ENCODE measurements around the gene NOTUM.

Gene NOTUM
- total RNA-seq = 0 to 0.46 (median 0) reads per million in 4 donors

DNA sequence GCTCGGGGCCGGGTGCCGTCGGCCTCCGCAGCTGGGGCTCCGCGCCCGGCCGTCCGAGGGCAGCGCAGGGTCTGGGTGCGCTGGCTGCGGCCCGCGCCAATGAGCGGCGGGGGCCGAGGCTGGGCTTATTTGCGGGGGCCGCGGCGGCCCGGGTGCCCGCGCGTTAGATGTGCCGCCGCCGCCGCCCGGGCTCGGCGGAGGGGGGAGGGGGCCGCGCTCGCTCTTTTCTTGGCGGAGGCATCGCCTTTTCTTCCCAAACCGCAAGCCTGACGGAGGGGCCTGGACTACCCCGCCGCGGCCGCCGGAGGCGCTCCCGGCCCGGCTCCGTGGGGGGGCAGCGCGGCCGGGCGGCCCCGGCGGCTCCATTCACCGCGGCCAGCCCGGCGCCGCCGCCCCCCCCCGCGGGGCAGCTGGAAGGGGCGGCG lies at the start of gene NOTUM:
Gene NOTUM (minus strand): TSS at position 101 of the 425 bp plus-strand sequence. CDS start 278 bp downstream, outside the sequence.
- DNase-seq = no peak

DNA sequence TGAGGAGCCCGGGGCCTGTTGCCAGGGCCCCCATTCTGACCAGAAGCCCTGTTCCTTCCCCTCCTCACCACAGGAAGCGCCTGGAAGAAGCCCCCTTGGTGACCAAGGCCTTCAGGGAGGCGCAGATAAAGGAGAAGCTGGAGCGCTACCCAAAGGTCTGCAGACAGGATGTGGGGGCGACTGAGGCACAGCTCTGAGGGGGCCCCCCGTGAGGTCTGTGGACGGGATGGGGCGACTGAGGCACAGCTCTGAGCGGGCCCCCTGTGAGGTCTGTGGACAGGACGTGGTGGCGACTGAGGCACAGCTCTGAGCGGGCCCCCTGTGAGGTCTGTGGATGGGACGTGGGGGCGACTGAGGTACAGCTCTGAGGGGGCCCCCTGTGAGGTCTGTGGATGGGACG lies 48.4 kb upstream of the NOTUM start:
- no peak for DNase-seq

DNA sequence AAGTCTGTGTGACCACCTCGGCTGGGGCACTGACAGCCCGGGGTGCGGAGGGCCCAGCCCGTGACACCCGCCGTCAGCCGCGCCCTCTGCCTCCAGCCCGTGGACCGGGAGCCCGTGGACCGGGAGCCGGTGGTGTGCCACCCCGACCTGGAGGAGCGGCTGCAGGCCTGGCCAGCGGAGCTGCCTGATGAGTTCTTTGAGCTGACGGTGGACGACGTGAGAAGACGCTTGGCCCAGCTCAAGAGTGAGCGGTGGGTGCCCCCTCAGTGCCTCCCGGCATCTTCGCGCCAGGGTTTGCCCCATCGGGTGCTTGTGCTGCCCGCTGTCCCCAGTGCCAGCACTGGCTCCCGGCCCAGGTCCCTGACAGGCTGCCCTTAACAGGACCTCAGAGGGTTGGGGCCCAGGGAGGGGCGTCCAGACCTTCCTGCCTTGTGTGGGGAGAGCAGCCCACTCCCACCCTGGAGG lies 48.0 kb upstream of the NOTUM start:
- no peak for DNase-seq

DNA sequence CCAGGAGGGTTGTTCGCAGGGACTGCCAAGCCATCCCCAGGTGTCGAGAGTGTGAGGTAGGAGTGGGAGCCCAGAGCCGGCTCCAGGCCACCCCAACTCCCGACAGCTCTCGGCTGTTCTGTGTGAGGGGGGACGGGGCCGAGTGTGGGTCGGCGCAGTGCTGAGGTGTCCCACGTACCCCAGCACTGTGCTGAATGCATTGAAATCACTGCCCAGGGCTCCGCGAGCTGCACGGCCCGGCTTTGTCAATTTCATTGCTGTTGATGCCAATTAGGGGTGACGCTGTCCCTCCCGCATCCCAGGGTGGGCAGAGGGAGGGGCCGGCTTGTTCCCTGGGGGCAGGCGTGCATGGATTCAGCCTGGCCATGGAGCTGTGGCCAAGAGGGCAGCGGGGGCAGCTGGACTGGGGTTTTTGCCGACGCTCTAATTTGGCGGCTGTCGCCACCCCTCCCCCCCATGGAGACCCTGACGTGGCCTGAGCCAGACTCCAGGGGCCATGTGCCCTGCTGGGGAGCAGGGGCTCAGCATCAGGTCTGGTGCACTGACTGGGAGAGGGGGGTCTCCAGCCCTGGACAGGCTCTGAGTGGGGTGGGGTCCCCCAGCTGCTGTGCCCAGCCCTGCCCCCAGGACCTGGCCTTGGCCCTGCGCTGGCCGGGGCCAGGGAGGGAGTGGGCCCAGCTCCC lies 47.4 kb upstream of the NOTUM start:
- DNase-seq = no peak

DNA sequence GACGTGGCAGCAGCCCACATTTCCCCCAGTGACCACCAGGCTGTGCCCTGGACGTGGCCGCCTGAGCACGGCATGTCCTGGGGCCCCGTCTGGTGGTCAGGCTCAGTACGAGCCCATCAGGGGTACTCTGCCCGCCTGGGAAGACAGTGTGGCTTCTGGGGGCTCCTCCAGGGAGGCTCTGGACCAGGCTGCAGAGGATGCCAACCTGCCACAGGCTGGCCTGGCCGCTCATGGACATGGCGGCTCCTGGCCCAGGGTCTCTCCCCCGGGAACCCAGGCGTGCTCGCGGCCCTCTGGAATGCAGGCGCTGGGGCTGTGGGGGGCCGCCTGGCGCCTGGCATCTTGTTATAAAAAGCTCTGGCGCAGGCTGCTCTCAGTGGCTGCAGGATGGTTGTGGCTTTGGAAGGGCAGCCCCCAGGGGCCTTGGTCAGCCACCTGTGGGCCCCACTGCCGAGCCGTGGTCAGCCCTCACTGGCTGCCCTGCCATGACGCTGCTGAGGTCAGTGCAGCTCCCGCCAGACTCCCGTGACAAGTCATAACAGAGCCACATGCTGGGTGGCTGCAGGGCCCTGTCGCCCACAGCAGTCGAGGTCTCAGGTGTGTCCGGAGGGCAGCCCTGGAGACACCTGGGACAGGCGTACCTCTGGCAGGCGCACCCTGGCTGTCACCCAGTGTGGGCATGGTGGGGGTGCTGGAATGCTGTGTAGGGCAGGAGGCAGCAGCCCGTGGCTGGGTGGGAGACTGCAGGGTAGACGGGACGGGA lies 46.7 kb upstream of the NOTUM start:
- no peak for DNase-seq

DNA sequence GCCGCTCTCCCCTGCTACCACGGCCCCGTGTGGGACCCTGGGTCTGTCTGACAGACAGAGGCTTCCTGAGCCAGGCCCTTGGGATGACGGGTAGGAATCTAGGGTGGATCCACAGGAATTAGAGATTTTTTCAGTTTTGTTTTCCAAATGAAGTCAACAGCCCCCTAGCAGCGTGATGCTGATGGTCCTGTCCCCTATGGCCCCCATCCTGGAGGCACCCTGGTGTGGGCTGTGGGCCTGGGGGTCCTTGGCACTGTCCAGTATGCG lies 46.2 kb upstream of the NOTUM start:
- no peak for DNase-seq

DNA sequence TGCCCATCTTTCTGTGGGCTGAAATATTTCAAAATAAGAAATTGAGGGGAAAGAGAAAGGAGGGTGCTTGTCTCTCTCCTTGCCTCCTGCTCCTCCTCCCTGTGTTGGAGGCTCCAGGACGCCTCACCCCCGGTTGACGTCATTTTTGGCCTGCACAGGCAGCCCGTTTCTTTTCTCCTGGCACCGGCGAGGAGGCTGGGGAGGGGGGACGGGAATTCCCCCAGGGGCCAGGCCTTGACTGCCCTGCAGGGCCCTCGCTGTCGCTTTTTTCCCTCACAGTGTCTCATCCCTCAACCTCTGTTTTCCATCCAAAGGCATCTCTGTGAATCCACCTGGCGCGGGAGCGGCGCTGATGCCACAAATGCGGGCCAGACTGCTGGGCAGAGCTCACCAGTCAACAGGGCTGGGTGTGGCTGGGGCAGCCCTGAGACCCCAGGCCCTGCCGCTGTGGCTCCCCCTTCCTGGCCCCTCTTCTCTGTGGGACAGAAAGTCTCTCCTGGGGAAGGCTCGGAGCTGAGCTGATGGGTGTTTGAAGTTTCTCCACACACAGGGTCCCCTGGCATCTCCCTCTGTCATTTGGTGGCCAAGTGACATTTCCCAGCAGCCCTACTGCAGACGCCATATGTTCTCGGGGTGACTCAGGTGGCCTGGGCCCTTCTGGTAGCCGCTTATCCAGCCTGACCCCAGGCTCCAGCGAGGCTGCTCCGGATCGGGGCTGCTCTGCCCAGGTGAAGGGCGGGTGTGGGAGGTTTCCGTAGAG lies 45.7 kb upstream of the NOTUM start:
- DNase-seq = no peak

DNA sequence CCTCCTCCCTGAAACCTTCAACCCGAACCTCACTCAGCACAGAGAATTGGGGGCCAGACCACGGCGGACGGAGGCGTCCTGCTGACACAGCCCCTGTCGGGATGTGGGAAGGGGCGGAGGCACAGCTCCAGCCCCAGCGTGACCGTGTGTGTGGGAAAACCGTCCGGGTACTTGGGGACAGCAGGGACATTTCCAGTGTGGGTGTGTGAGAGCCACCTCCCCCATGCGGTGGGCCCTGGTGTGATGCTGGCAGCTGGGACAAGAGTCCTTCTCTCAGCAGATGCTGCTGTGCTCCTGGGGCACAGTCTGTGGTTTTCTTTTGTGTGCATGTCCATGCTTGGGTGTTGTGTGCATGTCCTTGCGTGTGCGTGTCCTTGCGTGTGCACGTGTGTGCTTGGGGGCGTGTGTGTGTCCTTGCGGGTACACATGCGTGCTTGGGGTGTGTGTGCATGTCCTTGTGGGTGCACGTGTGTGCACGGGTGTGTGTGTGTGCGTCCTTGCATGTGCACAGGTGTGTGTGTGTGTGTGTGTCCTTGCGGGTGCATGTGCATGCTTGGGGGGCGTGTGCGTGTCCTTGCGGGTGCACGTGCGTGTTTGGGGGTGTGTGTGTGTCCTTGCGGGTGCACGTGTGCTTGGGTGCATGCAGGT lies 44.8 kb upstream of the NOTUM start:
- no peak for DNase-seq

DNA sequence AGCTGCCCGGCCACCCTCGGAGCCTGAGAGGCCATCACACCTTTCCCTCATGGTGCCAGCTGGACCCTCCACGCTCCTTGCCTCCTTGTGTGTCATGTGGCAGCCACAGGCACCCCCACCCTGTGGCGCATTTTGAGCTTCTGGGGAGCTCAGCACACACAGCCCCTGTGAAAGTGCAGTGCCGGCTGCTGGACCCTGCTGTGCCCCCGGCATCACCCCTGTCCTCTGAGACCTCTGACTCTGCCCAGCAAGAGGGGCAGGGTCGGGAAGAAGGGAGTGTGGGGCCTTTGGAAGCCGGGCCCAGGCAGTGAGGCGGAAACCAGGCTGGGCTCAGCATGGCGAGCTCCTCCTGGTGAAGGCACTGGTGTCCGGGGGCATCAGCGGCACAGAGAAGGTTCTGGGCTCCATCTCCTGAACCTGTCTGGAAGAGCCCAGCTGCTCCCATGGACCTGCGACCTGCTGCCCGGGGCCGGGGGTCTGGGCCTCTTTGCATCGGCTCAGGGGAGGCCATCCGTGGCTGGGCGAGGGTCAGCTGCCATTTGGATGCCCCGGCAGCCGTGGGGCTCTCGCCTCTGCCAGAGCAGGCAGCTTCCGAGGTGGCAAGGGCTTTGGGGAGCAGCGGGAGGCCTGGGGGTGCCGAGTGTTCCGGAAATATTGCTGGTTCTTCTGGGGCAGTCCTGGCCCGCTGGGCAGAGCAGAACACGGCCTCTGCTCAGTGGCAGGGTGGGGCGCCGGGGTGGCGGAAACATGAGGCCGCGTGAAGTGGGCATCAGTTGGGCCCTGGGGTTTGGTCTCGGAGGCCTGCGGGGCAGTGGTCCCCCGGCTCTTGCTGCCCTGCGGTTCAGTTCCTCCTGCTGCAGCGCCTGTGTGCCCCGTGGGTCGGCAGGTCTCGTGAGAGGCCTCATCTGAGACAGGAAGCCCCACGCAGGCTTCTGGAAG lies 43.8 kb upstream of the NOTUM start:
- DNase-seq = no peak

DNA sequence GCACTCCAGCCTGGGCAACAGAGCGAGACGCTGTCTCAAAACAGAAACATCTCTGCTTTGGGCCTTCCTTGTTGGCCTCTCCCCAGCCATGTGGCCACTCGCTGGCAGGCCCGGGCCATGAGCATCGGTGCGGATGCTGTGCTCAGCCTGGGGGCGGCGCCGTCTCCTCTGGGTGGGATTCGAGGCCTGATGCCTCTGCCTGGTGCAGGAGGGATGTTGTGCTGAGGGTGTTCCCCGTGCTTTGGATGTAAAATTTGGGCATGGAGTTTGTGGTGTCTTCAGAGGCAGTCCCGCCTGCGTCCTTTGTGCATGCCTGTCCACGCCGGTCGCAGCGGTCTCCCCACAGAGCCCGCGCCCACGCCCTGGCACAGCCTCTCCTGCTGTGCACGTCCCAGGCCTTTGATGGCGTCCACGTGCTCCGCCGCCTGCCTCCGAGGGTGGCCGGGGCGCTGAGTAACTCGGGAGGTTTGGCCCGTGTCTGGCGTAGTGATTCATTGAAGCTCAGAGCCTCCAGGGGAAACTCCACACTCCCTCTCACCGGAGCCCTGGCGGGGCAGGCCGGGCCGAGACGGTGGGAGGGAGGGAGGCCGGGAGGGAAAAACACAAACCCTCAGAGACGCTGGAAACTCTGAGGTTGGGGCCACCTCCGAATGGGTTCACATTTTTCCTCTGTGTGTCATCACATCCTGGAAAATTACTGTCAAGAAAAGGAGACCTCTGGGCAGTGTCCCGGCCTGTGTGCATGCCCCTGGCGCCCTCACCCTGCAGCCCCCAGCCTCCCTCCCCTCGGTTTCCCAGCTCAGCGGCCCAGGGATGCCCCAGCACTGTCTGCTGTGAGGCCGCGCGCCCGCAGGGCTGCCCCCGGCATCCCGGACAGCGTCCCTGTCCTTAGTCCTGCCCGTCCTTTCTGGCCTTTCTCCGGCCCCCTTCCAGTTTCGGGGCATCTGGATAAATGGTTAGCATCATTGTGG lies 42.7 kb upstream of the NOTUM start:
- DNase-seq = no peak

DNA sequence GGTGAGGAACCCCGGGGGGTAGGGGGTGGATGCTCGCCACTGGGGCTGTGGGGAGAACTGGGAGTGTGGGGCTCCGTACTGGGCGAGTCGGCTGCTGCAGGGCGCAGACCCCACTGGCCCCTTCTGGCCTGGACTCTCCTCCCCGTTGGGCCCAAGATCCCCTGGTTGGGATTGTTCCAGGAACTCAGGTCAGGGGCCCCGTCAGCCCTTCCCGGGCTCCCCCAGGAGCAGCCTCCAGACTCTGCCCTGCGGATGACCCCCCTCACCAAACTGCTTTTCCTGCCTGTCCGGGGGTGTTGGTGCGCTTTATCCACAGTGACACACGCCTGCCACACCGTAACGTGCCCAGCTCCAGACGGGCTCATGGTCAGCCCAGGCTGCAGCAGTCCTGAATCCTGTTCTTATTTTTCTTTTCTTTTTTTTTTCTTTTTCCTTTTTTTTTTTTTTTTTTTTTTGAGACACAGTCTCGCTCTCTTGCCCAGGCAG lies 40.6 kb upstream of the NOTUM start:
- DNase-seq = no peak

DNA sequence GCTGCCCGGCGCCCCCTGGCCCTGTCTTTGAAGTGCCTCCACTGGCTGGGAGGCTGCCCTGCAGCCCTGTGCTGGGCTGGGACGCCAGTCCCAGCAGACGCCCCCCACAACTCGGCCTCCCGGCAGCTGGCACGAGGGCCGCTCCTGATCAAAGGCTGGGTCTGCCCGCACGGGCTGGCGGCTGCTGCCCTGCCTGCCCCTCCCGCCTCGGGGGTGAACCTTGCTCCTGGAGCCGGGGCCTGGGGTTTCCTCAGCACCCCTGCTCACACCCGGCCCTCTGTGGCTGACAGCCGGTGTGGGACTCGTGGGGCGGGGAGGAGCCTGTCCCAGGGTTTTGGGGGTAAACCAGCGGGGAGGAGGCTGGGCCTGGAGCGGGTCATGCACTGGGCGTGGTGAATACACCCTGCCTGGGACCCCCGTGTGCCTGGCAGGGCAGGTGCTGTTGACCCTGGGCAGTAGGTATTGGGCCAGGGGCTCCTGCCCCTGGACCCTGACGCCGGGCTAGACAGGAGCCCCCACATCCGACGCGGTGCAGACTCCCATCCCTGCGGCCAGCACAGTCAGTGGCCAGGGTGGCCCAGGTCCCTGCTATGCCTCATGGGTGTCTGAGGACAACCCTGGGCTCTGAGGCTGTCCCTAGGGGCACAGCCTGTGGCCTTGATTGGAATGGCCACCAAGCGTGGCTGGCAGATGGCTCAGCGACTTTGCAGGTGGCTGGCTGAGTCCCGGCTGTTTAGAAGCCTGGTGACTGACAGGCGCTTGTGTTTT lies 40.0 kb upstream of the NOTUM start:
- DNase-seq = no peak

DNA sequence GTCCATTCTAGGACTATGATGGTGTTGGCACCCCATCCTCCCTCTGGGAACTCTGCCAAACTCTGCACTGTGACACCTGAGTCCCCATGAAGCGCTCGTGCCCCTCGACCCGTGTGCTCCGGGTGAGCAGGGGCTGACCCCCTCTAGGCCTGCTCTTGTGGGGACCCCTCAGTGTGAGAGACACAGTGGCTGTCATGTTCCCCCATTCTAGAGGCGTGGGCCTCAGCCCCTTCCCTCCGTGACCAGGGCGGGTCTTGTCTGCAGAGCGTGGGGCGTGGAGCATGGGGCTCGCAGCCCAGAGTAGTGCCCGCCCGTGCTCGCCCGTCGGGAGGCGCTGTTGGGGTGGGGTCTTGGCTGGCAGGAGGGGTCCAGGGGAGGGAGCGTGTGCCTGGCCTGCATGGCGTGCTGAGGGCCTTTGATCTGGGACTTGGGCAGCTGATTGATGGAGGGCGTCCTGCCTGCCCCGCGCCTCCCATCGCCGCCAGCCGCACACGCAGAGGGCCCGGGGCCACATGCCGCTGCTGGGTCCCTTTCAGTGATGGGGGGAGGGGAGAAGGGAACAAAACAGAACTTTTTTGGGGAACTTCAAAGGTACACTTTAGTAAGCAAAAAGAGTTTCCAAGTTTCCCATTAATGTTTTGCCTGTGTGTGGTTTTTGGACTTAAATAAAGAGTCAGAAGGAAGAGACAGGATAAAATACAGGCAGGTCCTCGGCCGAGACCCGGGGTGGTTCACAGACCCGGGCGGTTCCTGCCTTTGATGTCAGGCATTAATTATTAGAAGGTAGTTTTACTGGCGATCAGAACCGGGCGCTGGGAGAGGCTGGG lies 39.2 kb upstream of the NOTUM start:
- DNase-seq = no peak

DNA sequence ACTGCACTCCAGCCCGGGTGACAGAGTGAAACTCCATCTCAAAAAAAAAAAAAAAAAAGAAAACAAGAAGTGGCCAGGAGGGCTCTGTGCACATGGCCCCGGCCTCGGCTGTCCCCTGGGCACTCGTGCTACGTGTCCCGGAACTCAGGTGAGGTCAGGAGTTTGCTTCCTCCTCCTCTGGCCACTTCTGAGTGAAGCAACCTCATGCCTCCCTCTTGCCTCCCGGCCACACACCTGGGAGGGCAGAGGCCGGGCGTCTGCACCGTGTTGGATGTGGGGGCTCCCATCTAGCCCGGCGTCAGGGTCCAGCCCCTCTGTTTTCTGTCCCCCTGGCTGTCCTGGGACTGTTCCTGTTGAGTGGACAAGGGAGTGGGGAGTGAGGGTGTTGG lies 38.6 kb upstream of the NOTUM start:
- no peak for DNase-seq

DNA sequence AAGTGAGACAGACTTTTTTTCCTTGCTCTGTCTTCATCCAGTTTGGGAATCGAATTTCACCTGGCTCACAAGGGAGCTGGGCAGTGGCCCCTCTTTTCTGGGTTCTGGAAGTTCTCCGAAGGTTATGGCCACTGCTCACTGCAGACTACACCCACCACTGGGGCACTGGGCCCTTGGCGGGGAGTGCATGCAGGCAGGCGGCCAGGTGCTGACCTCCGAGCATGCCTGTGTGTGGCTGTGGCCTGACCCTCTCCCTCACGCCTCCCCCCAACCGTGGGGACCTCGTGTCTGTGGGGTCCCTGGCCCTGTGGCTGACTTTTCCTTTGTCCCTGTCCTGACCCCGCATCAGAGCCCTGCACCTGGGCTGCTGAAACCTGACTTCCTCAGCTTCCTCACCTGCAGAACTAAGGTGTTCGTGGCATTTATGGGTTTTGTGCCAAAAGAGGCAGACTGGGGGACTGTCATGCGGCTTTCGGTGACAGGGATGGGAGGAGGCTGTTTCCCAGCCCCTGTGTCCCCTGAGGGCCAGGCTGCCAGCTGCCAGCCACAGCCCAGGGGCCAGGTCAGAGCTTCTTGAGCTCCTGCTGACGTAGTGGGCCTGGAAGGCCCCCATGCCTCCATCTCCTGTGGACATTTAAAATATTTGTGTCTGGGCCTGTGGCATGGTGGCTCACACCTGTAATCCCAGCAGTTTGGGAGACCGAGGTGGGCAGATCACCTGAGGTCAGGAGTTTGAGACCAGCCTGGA lies 37.9 kb upstream of the NOTUM start:
- no peak for DNase-seq

DNA sequence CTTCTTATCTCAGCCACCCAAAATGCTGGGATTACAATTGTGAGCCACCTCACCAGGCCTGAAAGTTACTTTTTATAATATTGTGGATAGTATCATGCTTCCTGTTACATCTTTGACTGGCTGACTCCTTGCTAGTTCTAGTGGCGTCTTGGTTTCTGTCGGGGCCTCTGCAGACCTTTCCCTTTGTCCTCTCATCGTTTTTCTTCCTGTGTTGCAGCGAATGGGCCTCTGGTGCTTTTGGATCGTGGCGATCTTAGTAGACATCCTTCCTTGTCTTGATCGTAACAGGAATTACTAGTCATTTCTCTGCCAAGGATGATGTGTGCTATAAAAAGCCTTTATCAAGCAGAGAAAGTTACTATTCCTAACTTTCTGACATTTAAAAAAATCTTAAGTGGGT lies 37.2 kb upstream of the NOTUM start:
- no peak for DNase-seq

DNA sequence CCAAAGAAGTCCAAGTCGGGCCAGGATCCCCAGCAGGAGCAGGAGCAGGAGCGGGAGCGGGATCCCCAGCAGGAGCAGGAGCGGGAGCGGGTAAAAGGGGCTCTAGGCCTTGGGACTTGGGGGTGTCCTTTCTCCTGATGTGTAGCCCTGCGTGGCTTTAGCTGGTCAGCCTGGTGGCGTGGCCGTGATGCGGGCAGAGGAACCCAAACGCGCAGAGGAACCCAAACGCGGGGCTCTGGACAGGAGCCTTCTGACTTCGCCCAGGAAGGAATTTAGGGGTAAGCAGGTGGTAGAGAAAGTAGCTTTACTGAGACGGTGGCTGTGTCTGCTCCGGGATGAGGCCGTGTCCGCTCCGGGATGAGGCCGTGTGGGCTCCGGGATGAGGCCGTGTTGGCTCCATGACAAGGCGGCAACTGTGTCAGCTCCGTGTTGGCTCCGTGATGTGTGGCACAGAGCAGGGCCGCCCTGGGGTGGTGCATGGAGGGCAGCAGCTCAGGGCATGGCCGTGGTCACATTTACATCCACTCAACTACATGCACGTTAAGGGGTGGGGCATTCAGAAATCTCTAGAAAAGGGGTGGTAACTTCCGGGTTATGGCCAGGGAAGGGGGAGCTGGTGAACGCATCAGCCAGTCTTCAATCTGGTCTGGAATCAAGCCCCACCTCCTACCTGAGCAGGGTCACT lies 35.9 kb upstream of the NOTUM start:
- DNase-seq = no peak

All from T-helper 1 cell (primary cell).